H9 (cell line): Measurements from ENCODE around the gene PF4V1. TPM values are rescaled to one million over a fixed set of nuclear protein-coding genes. Genes with fewer than 3 reads are reported as not detected.

Source experiments
- DNase-seq: peaks from one replicate; pipeline ENCODE4 v3.0.0-alpha.2; 2017
- H2AFZ ChIP-seq: one replicate; pipeline ENCODE4 v1.6.1; 2013; ENCODE audit warnings: mild to moderate bottlenecking, low read length, control low read depth, moderate library complexity
- H2AK5ac ChIP-seq: 2 replicates; pipeline ENCODE4 v1.6.1; 2013; ENCODE audit warnings: low read length, control low read depth, mixed read lengths; ENCODE audit not compliant: insufficient read length
- H2BK120ac ChIP-seq: one replicate; pipeline ENCODE4 v1.6.1; 2013; ENCODE audit warnings: low read depth, mild to moderate bottlenecking, low read length, control low read depth, inconsistent platforms; ENCODE audit not compliant: poor library complexity, severe bottlenecking
- H2BK12ac ChIP-seq: 2 replicates; pipeline ENCODE4 v1.6.1; 2013; ENCODE audit warnings: low read length, control low read depth, mixed read lengths, low read depth; ENCODE audit not compliant: insufficient read length
- H2BK15ac ChIP-seq: 2 replicates; pipeline ENCODE4 v1.6.1; 2013; ENCODE audit warnings: low read depth, low read length, control low read depth
- H2BK20ac ChIP-seq: one replicate; pipeline ENCODE4 v1.6.1; 2013; ENCODE audit warnings: low read depth, mild to moderate bottlenecking, low read length, control low read depth, inconsistent platforms; ENCODE audit not compliant: poor library complexity, severe bottlenecking
- H2BK5ac ChIP-seq: 2 replicates; pipeline ENCODE4 v1.6.1; 2013; ENCODE audit warnings: low read length, control low read depth, mixed read lengths; ENCODE audit not compliant: insufficient read length
- H3K14ac ChIP-seq: 2 replicates; pipeline ENCODE4 v1.6.1; 2013; ENCODE audit warnings: low read length, control low read depth; ENCODE audit not compliant: insufficient read depth
- H3K18ac ChIP-seq: 2 replicates; pipeline ENCODE4 v1.6.1; 2013; ENCODE audit warnings: low read depth, mild to moderate bottlenecking, mixed read lengths, low read length, control low read depth; ENCODE audit not compliant: insufficient read length
- H3K23ac ChIP-seq: 2 replicates; pipeline ENCODE4 v1.6.1; 2013; ENCODE audit warnings: low read length, control low read depth, mixed read lengths, low read depth; ENCODE audit not compliant: insufficient read length
- H3K23me2 ChIP-seq: 2 replicates; pipeline ENCODE4 v1.6.1; 2013; ENCODE audit warnings: low read depth, mild to moderate bottlenecking, mixed read lengths, low read length, control low read depth; ENCODE audit not compliant: insufficient read length, poor library complexity, severe bottlenecking
- H3K27ac ChIP-seq: 2 replicates; pipeline ENCODE4 v1.5.1; 2013; ENCODE audit warnings: low read length, control low read depth, mixed read lengths, low read depth; ENCODE audit not compliant: insufficient read length
- H3K27me3 ChIP-seq: 2 replicates; pipeline ENCODE4 v1.6.1; 2013; ENCODE audit warnings: low read length, control low read depth, inconsistent platforms; ENCODE audit not compliant: insufficient read depth
- H3K4ac ChIP-seq: 2 replicates; pipeline ENCODE4 v1.6.1; 2013; ENCODE audit warnings: low read depth, mild to moderate bottlenecking, control low read depth, inconsistent platforms, low read length, moderate library complexity
- H3K4me1 ChIP-seq: 2 replicates; pipeline ENCODE4 v1.6.1; 2013; ENCODE audit warnings: low read length, control low read depth, inconsistent platforms; ENCODE audit not compliant: insufficient read depth
- H3K4me2 ChIP-seq: 2 replicates; pipeline ENCODE4 v1.6.1; 2013; ENCODE audit warnings: low read length, control low read depth, mixed read lengths; ENCODE audit not compliant: insufficient read length, insufficient read depth
- H3K56ac ChIP-seq: 2 replicates; pipeline ENCODE4 v1.6.1; 2013; ENCODE audit warnings: low read depth, mild to moderate bottlenecking, mixed read lengths, low read length, control low read depth; ENCODE audit not compliant: insufficient read length
- H3K79me1 ChIP-seq: 2 replicates; pipeline ENCODE4 v1.6.1; 2013; ENCODE audit warnings: low read depth, mild to moderate bottlenecking, moderate library complexity, low read length, control low read depth, inconsistent platforms; ENCODE audit not compliant: insufficient read depth, poor library complexity, severe bottlenecking
- H3K79me2 ChIP-seq: 2 replicates; pipeline ENCODE4 v1.6.1; 2013; ENCODE audit warnings: low read length, control low read depth, inconsistent platforms; ENCODE audit not compliant: insufficient read depth
- H3K9ac ChIP-seq: 2 replicates; pipeline ENCODE4 v1.6.1; 2013; ENCODE audit warnings: low read length, control low read depth, mixed read lengths; ENCODE audit not compliant: insufficient read length; ENCODE audit errors: extremely low read depth
- H3K9me3 ChIP-seq: one replicate; pipeline ENCODE4 v1.6.1; 2013; ENCODE audit warnings: low read depth, low read length, inconsistent platforms; ENCODE audit not compliant: control insufficient read depth
- H3T11ph ChIP-seq: one replicate; pipeline ENCODE4 v1.6.1; 2013; ENCODE audit warnings: mild to moderate bottlenecking, low read length, control low read depth, inconsistent platforms
- H4K20me1 ChIP-seq: one replicate; pipeline ENCODE4 v1.6.1; 2013; ENCODE audit not compliant: control insufficient read depth, insufficient read length, insufficient read depth
- H4K5ac ChIP-seq: 2 replicates; pipeline ENCODE4 v1.6.1; 2013; ENCODE audit warnings: low read depth, mild to moderate bottlenecking, mixed read lengths, low read length, control low read depth; ENCODE audit not compliant: insufficient read length
- H4K8ac ChIP-seq: replicated peaks from 2 replicates; pipeline ENCODE4 v1.6.1; 2013; ENCODE audit warnings: low read length, control low read depth, mixed read lengths, low read depth; ENCODE audit not compliant: insufficient read length
- H4K91ac ChIP-seq: 2 replicates; pipeline ENCODE4 v1.6.1; 2013; ENCODE audit warnings: low read depth, mild to moderate bottlenecking, moderate library complexity, mixed read lengths, low read length, control low read depth; ENCODE audit not compliant: insufficient read length
- H3K27ac Mint-ChIP-seq, 3 experiments: 2 replicates in 2 of 3; 3 replicates in 1 of 3; pipeline ENCODE4 v1.8.0; 2020 to 2021; ENCODE audit warnings: mixed read lengths in 3 of 3, mild to moderate bottlenecking in 1 of 3, moderate library complexity in 1 of 3
- H3K27me3 Mint-ChIP-seq: 2 replicates; pipeline ENCODE4 v1.8.0; 2021; ENCODE audit warnings: low read depth, mild to moderate bottlenecking, moderate library complexity, mixed read lengths
- H3K36me3 Mint-ChIP-seq, 3 experiments: 2 replicates in 2 of 3; 3 replicates in 1 of 3; pipeline ENCODE4 v1.8.0; 2020 to 2021; ENCODE audit warnings: low read depth in 3 of 3, mixed read lengths in 3 of 3; ENCODE audit not compliant: insufficient read depth in 1 of 3
- H3K4me1 Mint-ChIP-seq, 2 experiments: 2 replicates each; pipeline ENCODE4 v1.8.0; 2020; ENCODE audit warnings: mixed read lengths in 2 of 2
- H3K4me3 Mint-ChIP-seq, 2 experiments: 2 replicates in 1 of 2; 3 replicates in 1 of 2; pipeline ENCODE4 v1.8.0; 2020 to 2021; ENCODE audit warnings: mild to moderate bottlenecking in 2 of 2, mixed read lengths in 2 of 2, moderate library complexity in 1 of 2
- H3K9me3 Mint-ChIP-seq, 2 experiments: 2 replicates in 1 of 2; 3 replicates in 1 of 2; pipeline ENCODE4 v1.8.0; 2020; ENCODE audit warnings: mild to moderate bottlenecking in 2 of 2, mixed read lengths in 2 of 2, moderate library complexity in 1 of 2
- CTCF ChIP-seq: fragments of 200-600 bp; sonication (generic); conservative IDR thresholded peaks from 3 replicates; pipeline ENCODE4 v1.8.0; 2021; ENCODE audit warnings: antibody characterized with exemption, mild to moderate bottlenecking
- WGBS: extraction: QIAGEN DNeasy Blood & Tissue Kit; methylation state at CpG from one replicate; pipeline ENCODE4 v1.1.7; 2013; ENCODE audit warnings: missing lambda C conversion rate, low lambda C conversion rate, mixed read lengths; ENCODE audit not compliant: insufficient read length; ENCODE audit errors: extremely low coverage; 5-methylcytosine and 5-hydroxymethylcytosine counted together
- total RNA-seq: library from RNA; stranded (reverse); gene quantifications from 2 replicates; pipeline ENCODE4 v1.2.1, GENCODE V29; 2021

Gene PF4V1
- total RNA-seq, 1 experiment from 2014 or later = not detected

GRCh38 chr4:73811841-73812240, 41.3 kb upstream of the PF4V1 start:
- no peaks in the 10 kb centered on the region for H3K9me3 Mint-ChIP-seq
- H3K4me1 ChIP-seq = peaks cover 3% of the 10 kb centered on the region; the same call in 1 of the 2 replicates
- H3K23ac ChIP-seq = no peak overlapping the region
- H3K27me3 Mint-ChIP-seq = peaks cover 2% of the 10 kb centered on the region; the same call in 1 of the 2 replicates
- H3K27me3 ChIP-seq = no peaks in the 10 kb centered on the region
- H2AFZ ChIP-seq = no peak overlapping the region
- WGBS = no CpG with 5 or more reads among the region's 1 CpG
- peaks cover 8 to 9% of the 10 kb centered on the region in 2 experiments; a peak in 3 of 4 replicates for H3K4me1 Mint-ChIP-seq
- no peak overlapping the region for H3K4ac ChIP-seq
- no peak overlapping the region for H3K9ac ChIP-seq
- H2BK15ac ChIP-seq = no peak overlapping the region
- H3K79me1 ChIP-seq = no peaks in the 10 kb centered on the region
- H3K27ac Mint-ChIP-seq = no peak overlapping the region
- no peak overlapping the region for H2BK20ac ChIP-seq
- no peak overlapping the region for H3K27ac ChIP-seq
- no peak overlapping the region for H4K91ac ChIP-seq
- H3K4me3 Mint-ChIP-seq = no peak overlapping the region
- H3K79me2 ChIP-seq = no peaks in the 10 kb centered on the region
- H2AK5ac ChIP-seq = no peak overlapping the region
- no peaks in the 10 kb centered on the region for H3K9me3 ChIP-seq
- H3T11ph ChIP-seq = no peak overlapping the region
- H4K5ac ChIP-seq = no peak overlapping the region
- DNase-seq = no peak
- no peak overlapping the region for H2BK120ac ChIP-seq
- H2BK12ac ChIP-seq = no peak overlapping the region
- H3K36me3 Mint-ChIP-seq = no peaks in the 10 kb centered on the region; a peak in 1 of 7 replicates
- no peak overlapping the region for H3K56ac ChIP-seq
- no peak overlapping the region for H3K18ac ChIP-seq
- H2BK5ac ChIP-seq = no peak overlapping the region
- H4K20me1 ChIP-seq = no peaks in the 10 kb centered on the region
- H4K8ac ChIP-seq = no peak overlapping the region
- no peak overlapping the region for H3K4me2 ChIP-seq
- H3K23me2 ChIP-seq = no peaks in the 10 kb centered on the region
- TF ChIP-seq CTCF = no peak
- no peak overlapping the region for H3K14ac ChIP-seq
